ENCODE data around the gene MBNL1.

MBNL1 gene

GRCh38 chr3:152315623-152316022 lies 46.9 kb downstream of the MBNL1 start:
- no peaks in the 10 kb centered on the region for H3K9me3 ChIP-seq (ENCODE audit: insufficient read depth, low read depth, low read length)
- no peak overlapping the region for H3K23ac ChIP-seq (ENCODE audit: low read length)
- no peak overlapping the region for H3K4me2 ChIP-seq (ENCODE audit: low read length)
- no peak overlapping the region for H2BK5ac ChIP-seq (ENCODE audit: low read depth, low read length, poor library complexity)
- no peaks in the 10 kb centered on the region for H3K79me2 ChIP-seq (ENCODE audit: control insufficient read depth, insufficient read depth, low read length, poor library complexity)
- no peak overlapping the region for H3K27ac ChIP-seq (ENCODE audit: low read depth, low read length)
- H2AK5ac ChIP-seq (ENCODE audit: low read length) = no peak overlapping the region
- H3K9ac ChIP-seq (ENCODE audit: low read length) = no peak overlapping the region
- no peak overlapping the region for H2BK120ac ChIP-seq (ENCODE audit: insufficient read depth, low read length, poor library complexity)
- H3K36me3 ChIP-seq (ENCODE audit: control insufficient read depth in 1 of 2, insufficient read depth in 2 of 2, low read length in 2 of 2) = no peaks in the 10 kb centered on the region
- H4K12ac ChIP-seq (ENCODE audit: low read depth, low read length) = no peak overlapping the region
- H3K4ac ChIP-seq (ENCODE audit: low read depth, low read length) = no peak overlapping the region
- WGBS (ENCODE audit: extremely low coverage, insufficient coverage, insufficient read length) = no CpG with 5 or more reads among the region's 6 CpGs
- no peak overlapping the region for H2BK12ac ChIP-seq (ENCODE audit: low read length)
- no peak overlapping the region for H3K18ac ChIP-seq (ENCODE audit: low read length)
- no peak overlapping the region for H3K14ac ChIP-seq (ENCODE audit: low read length)
- no peaks in the 10 kb centered on the region for H3K79me1 ChIP-seq (ENCODE audit: low read length)
- no peaks in the 10 kb centered on the region for H3K27me3 ChIP-seq (ENCODE audit: insufficient read depth, low read length)
- no peak overlapping the region for H3K4me3 ChIP-seq (ENCODE audit: low read depth, low read length)
- H3K4me1 ChIP-seq (ENCODE audit: control insufficient read depth in 1 of 2, insufficient read depth in 2 of 2, low read length in 2 of 2) = no peaks in the 10 kb centered on the region
- no peak for DNase-seq
- no peak overlapping the region for H2AFZ ChIP-seq (ENCODE audit: insufficient read depth, low read length, poor library complexity)
- no peak overlapping the region for H4K91ac ChIP-seq (ENCODE audit: low read depth, low read length)
- no peak overlapping the region for H4K8ac ChIP-seq (ENCODE audit: low read depth, low read length)

- no peaks in the 10 kb centered on the region for H3K9me3 ChIP-seq (ENCODE audit: insufficient read depth, low read depth, low read length)
- H2BK120ac ChIP-seq (ENCODE audit: insufficient read depth, low read length, poor library complexity) = no peak overlapping the region
- H3K9ac ChIP-seq (ENCODE audit: low read length) = no peak overlapping the region
- no peaks in the 10 kb centered on the region for H3K27me3 ChIP-seq (ENCODE audit: insufficient read depth, low read length)
- H3K79me1 ChIP-seq (ENCODE audit: low read length) = no peaks in the 10 kb centered on the region
- H4K8ac ChIP-seq (ENCODE audit: low read depth, low read length) = no peak overlapping the region
- H2AFZ ChIP-seq (ENCODE audit: insufficient read depth, low read length, poor library complexity) = no peak overlapping the region
- H2BK5ac ChIP-seq (ENCODE audit: low read depth, low read length, poor library complexity) = no peak overlapping the region
- no peaks in the 10 kb centered on the region for H3K79me2 ChIP-seq (ENCODE audit: control insufficient read depth, insufficient read depth, low read length, poor library complexity)
- H3K23ac ChIP-seq (ENCODE audit: low read length) = no peak overlapping the region
- DNase-seq = no peak
- no peak overlapping the region for H3K4me3 ChIP-seq (ENCODE audit: low read depth, low read length)
- WGBS (ENCODE audit: extremely low coverage, insufficient coverage, insufficient read length) = no CpG with 5 or more reads among the region's 1 CpG
- no peak overlapping the region for H4K91ac ChIP-seq (ENCODE audit: low read depth, low read length)
- H4K12ac ChIP-seq (ENCODE audit: low read depth, low read length) = no peak overlapping the region
- H3K18ac ChIP-seq (ENCODE audit: low read length) = no peak overlapping the region
- H2BK12ac ChIP-seq (ENCODE audit: low read length) = no peak overlapping the region
- H2AK5ac ChIP-seq (ENCODE audit: low read length) = no peak overlapping the region
- no peak overlapping the region for H3K4ac ChIP-seq (ENCODE audit: low read depth, low read length)
- H3K36me3 ChIP-seq (ENCODE audit: control insufficient read depth in 1 of 2, insufficient read depth in 2 of 2, low read length in 2 of 2) = no peaks in the 10 kb centered on the region
- H3K27ac ChIP-seq (ENCODE audit: low read depth, low read length) = no peak overlapping the region
- no peak overlapping the region for H3K4me2 ChIP-seq (ENCODE audit: low read length)
- H3K4me1 ChIP-seq (ENCODE audit: control insufficient read depth in 1 of 2, insufficient read depth in 2 of 2, low read length in 2 of 2) = no peaks in the 10 kb centered on the region
- H3K14ac ChIP-seq (ENCODE audit: low read length) = no peak overlapping the region
These were observed 47.6 kb downstream of the MBNL1 start for GRCh38 chr3:152316318-152316717.

- no peaks in the 10 kb centered on the region for H3K9me3 ChIP-seq (ENCODE audit: insufficient read depth, low read depth, low read length)
These were observed 48.5 kb downstream of the MBNL1 start for GRCh38 chr3:152317184-152317583.

GRCh38 chr3:152317956-152318355 lies 49.2 kb downstream of the MBNL1 start:
- no peak overlapping the region for H3K4ac ChIP-seq (ENCODE audit: low read depth, low read length)
- no peak overlapping the region for H2BK5ac ChIP-seq (ENCODE audit: low read depth, low read length, poor library complexity)
- H3K27ac ChIP-seq (ENCODE audit: low read depth, low read length) = no peak overlapping the region
- H4K12ac ChIP-seq (ENCODE audit: low read depth, low read length) = no peak overlapping the region
- no peak overlapping the region for H3K23ac ChIP-seq (ENCODE audit: low read length)
- H2AFZ ChIP-seq (ENCODE audit: insufficient read depth, low read length, poor library complexity) = no peak overlapping the region
- H2BK120ac ChIP-seq (ENCODE audit: insufficient read depth, low read length, poor library complexity) = no peak overlapping the region
- H3K14ac ChIP-seq (ENCODE audit: low read length) = no peak overlapping the region
- no peaks in the 10 kb centered on the region for H3K27me3 ChIP-seq (ENCODE audit: insufficient read depth, low read length)
- H3K18ac ChIP-seq (ENCODE audit: low read length) = no peak overlapping the region
- no peak for DNase-seq
- H4K91ac ChIP-seq (ENCODE audit: low read depth, low read length) = no peak overlapping the region
- no peak overlapping the region for H2AK5ac ChIP-seq (ENCODE audit: low read length)
- H3K36me3 ChIP-seq (ENCODE audit: control insufficient read depth in 1 of 2, insufficient read depth in 2 of 2, low read length in 2 of 2) = no peaks in the 10 kb centered on the region
- no peaks in the 10 kb centered on the region for H3K79me2 ChIP-seq (ENCODE audit: control insufficient read depth, insufficient read depth, low read length, poor library complexity)
- no peak overlapping the region for H2BK12ac ChIP-seq (ENCODE audit: low read length)
- no peak overlapping the region for H3K9ac ChIP-seq (ENCODE audit: low read length)
- H3K79me1 ChIP-seq (ENCODE audit: low read length) = no peaks in the 10 kb centered on the region
- no peaks in the 10 kb centered on the region for H3K9me3 ChIP-seq (ENCODE audit: insufficient read depth, low read depth, low read length)
- no peak overlapping the region for H3K4me3 ChIP-seq (ENCODE audit: low read depth, low read length)
- H3K4me2 ChIP-seq (ENCODE audit: low read length) = no peak overlapping the region
- WGBS (ENCODE audit: extremely low coverage, insufficient coverage, insufficient read length) = no CpG with 5 or more reads among the region's 4 CpGs
- H4K8ac ChIP-seq (ENCODE audit: low read depth, low read length) = no peak overlapping the region
- H3K4me1 ChIP-seq (ENCODE audit: control insufficient read depth in 1 of 2, insufficient read depth in 2 of 2, low read length in 2 of 2) = no peaks in the 10 kb centered on the region

More at GRCh38 chr3:152317184-152317583, 48.5 kb downstream of the MBNL1 start:
- Histone ChIP-seq H2BK12ac (ENCODE audit: low read length) (no peak overlapping the region), H2BK5ac (ENCODE audit: low read depth, low read length, poor library complexity) (no peak overlapping the region), H3K4me2 (ENCODE audit: low read length) (no peak overlapping the region), H3K14ac (ENCODE audit: low read length) (no peak overlapping the region), H3K4me1 (ENCODE audit: control insufficient read depth in 1 of 2, insufficient read depth in 2 of 2, low read length in 2 of 2) (no peaks in the 10 kb centered on the region), H3K23ac (ENCODE audit: low read length) (no peak overlapping the region), H3K36me3 (ENCODE audit: control insufficient read depth in 1 of 2, insufficient read depth in 2 of 2, low read length in 2 of 2) (no peaks in the 10 kb centered on the region), H3K27me3 (ENCODE audit: insufficient read depth, low read length) (no peaks in the 10 kb centered on the region), H3K9ac (ENCODE audit: low read length) (no peak overlapping the region), H2AFZ (ENCODE audit: insufficient read depth, low read length, poor library complexity) (no peak overlapping the region), H3K18ac (ENCODE audit: low read length) (no peak overlapping the region), H3K4ac (ENCODE audit: low read depth, low read length) (no peak overlapping the region), H4K12ac (ENCODE audit: low read depth, low read length) (no peak overlapping the region), H3K79me2 (ENCODE audit: control insufficient read depth, insufficient read depth, low read length, poor library complexity) (no peaks in the 10 kb centered on the region), H2BK120ac (ENCODE audit: insufficient read depth, low read length, poor library complexity) (no peak overlapping the region), H3K27ac (ENCODE audit: low read depth, low read length) (no peak overlapping the region), H2AK5ac (ENCODE audit: low read length) (no peak overlapping the region), H4K91ac (ENCODE audit: low read depth, low read length) (no peak overlapping the region), H4K8ac (ENCODE audit: low read depth, low read length) (no peak overlapping the region), H3K79me1 (ENCODE audit: low read length) (no peaks in the 10 kb centered on the region), H3K4me3 (ENCODE audit: low read depth, low read length) (no peak overlapping the region)
- no peak for DNase-seq
- WGBS (ENCODE audit: extremely low coverage, insufficient coverage, insufficient read length) = no CpG with 5 or more reads among the region's 4 CpGs

All from trophoblast cell (in vitro differentiated cells and primary cell).